Ovary (tissue), 1 donor: Measurements from ENCODE around the gene SSC5D.

ENCODE experiments used
- EP300 ChIP-seq: sonication (generic); formaldehyde crosslinking; IDR thresholded peaks from one replicate; pipeline ENCODE4 v1.6.1; 2017; ENCODE audit warnings: antibody characterized with exemption
- POLR2A ChIP-seq: fragments of 450-650 bp; IDR thresholded peaks from one replicate; pipeline ENCODE4 v1.6.1; 2017; ENCODE audit warnings: antibody characterized with exemption, mild to moderate bottlenecking, moderate library complexity

DNA sequence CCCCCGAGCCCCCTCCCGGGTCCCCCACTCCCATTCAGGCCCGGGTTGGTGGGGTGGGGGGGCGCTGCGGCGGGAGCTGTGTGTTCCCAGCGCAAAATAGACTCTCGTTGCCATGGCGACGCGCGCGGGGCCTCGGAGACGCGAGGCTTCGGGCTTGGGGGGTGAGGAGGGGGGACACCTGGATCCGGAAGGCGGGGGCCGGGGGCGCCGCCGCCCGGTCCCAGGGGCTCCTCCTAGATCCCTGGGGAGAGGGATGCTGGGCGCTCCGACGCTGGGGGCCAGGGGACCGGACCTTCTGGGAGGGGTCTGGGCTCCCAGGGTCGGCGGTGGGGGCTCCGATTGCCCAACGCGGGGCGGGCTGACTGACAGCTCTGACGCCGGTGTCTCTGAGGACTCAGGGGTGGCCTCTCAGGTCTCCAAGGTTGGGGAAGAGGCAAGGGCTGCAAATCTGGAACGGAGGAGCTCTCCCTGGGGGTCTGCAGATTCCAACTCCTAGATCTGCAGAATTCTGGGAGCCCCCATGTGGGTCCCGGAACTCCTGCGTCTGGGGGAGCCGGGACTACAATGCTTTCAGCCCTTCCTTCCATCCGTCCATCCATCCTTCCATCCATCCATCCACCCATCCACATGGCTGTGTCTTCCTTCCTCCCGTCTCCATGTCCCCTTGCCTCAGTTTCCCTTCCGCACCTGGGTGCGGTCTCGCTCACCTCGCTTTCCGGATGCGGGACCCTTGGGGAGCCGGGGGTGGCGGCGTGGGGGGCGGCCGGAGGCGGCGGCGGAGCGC lies 36.1 kb upstream of the SSC5D start:
- TF ChIP-seq POLR2A, result no peak
- no peak for TF ChIP-seq EP300
